Measurements from ENCODE around the gene CXCL16. TPM values are rescaled to one million over a fixed set of nuclear protein-coding genes. Genes with fewer than 3 reads are reported as not detected.

Gene CXCL16
- total RNA-seq, 1 experiment from 2014 or later = 44.8 TPM

GRCh38 chr17:4769628-4770027, 29.9 kb upstream of the CXCL16 start:
- TF ChIP-seq EGR1 (IDR thresholded peaks at IDR 0.05; ENCODE audit: low read depth) (no peak), EZH2phosphoT487 (IDR thresholded peaks at IDR 0.05; ENCODE audit: borderline replicate concordance) (no peak), JUND (IDR thresholded peaks at IDR 0.05) (no peak), SP1 (IDR thresholded peaks at IDR 0.05; ENCODE audit: low read depth) (no peak), POLR2AphosphoS5 (IDR thresholded peaks at IDR 0.05; ENCODE audit: low read depth, low read length) (no peak), ZFX (IDR thresholded peaks at IDR 0.05) (no peak), RAD21 (IDR thresholded peaks at IDR 0.05; ENCODE audit: low read depth) (no peak), CBX3 (IDR thresholded peaks at IDR 0.05; ENCODE audit: low read depth) (no peak), ZNF274 (IDR thresholded peaks at IDR 0.05; ENCODE audit: low read depth, low read length) (no peak)
- Histone ChIP-seq H3K4me3 (replicated peaks in 1 of 2; ENCODE audit: low read depth in 1 of 2, low read length in 2 of 2) (no peak overlapping the region), H3K79me2 (ENCODE audit: insufficient read depth, low read length) (no peaks in the 10 kb centered on the region), H3K36me3 (ENCODE audit: control insufficient read depth in 1 of 2, insufficient read depth in 2 of 2, low read length in 2 of 2) (no peaks in the 10 kb centered on the region), H2AFZ (ENCODE audit: low read depth, low read length, poor library complexity, severe bottlenecking) (no peak overlapping the region), H3K4me2 (ENCODE audit: low read length) (peak overlapping the region; percentile 35), H3K9me3 (ENCODE audit: control insufficient read depth in 1 of 2, insufficient read depth in 1 of 2, low read depth in 1 of 2, low read length in 2 of 2) (no peaks in the 10 kb centered on the region), H3K27ac (ENCODE audit: low read depth, low read length) (no peak overlapping the region), H4K20me1 (ENCODE audit: insufficient read depth) (no peaks in the 10 kb centered on the region), H3K4me1 (ENCODE audit: control insufficient read depth in 1 of 2, insufficient read depth in 2 of 2, low read length in 2 of 2) (peaks cover 5 to 16% of the 10 kb centered on the region in 2 experiments; a peak in 3 of 4 replicates), H3K9me2 (ENCODE audit: insufficient read depth) (no peaks in the 10 kb centered on the region), H3K27me3 (ENCODE audit: insufficient read depth, low read length) (no peaks in the 10 kb centered on the region), H3K9ac (ENCODE audit: low read length) (no peak overlapping the region)
- intact Hi-C loops (cut with micrococcal nuclease) = no loop called here
- BruUV-seq (replicated peaks) = no TSS peak
- DNase-seq (ENCODE audit: low read depth, low spot score) (no peak), ATAC-seq (no peak)
- RAD21 ChIA-PET (ENCODE audit: low non-redundant PET in 1 of 2, low total read pairs in 2 of 2, uncharacterized antibody in 2 of 2, unreplicated experiment in 2 of 2) = no interaction called here
- POLR2A ChIA-PET = no interaction called here
- CTCF ChIA-PET = no interaction called here

GRCh38 chr17:4768298-4768697, 28.6 kb upstream of the CXCL16 start:
- H4K20me1 ChIP-seq (ENCODE audit: insufficient read depth) = no peaks in the 10 kb centered on the region
- BruUV-seq (replicated peaks) = no TSS peak
- no peaks in the 10 kb centered on the region for H3K36me3 ChIP-seq (ENCODE audit: control insufficient read depth in 1 of 2, insufficient read depth in 2 of 2, low read length in 2 of 2)
- ChIA-PET RAD21 (ENCODE audit: low non-redundant PET in 1 of 2, low total read pairs in 2 of 2, uncharacterized antibody in 2 of 2, unreplicated experiment in 2 of 2) (no interaction called here), POLR2A (no interaction called here), CTCF (no interaction called here)
- H3K27me3 ChIP-seq (ENCODE audit: insufficient read depth, low read length) = no peaks in the 10 kb centered on the region
- no peak for ATAC-seq
- no peak overlapping the region for H3K9ac ChIP-seq (ENCODE audit: low read length)
- peaks cover 5 to 16% of the 10 kb centered on the region in 2 experiments; a peak in 3 of 4 replicates for H3K4me1 ChIP-seq (ENCODE audit: control insufficient read depth in 1 of 2, insufficient read depth in 2 of 2, low read length in 2 of 2)
- intact Hi-C loops (cut with micrococcal nuclease) = no loop called here
- no peak for DNase-seq (ENCODE audit: low read depth, low spot score)
- no peak overlapping the region for H3K27ac ChIP-seq (ENCODE audit: low read depth, low read length)
- no peaks in the 10 kb centered on the region for H3K79me2 ChIP-seq (ENCODE audit: insufficient read depth, low read length)
- H3K9me3 ChIP-seq (ENCODE audit: control insufficient read depth in 1 of 2, insufficient read depth in 1 of 2, low read depth in 1 of 2, low read length in 2 of 2) = no peaks in the 10 kb centered on the region
- no peaks in the 10 kb centered on the region for H3K9me2 ChIP-seq (ENCODE audit: insufficient read depth)
- TF ChIP-seq SRF (IDR thresholded peaks at IDR 0.05; ENCODE audit: low read depth) (no peak), POLR2AphosphoS5 (IDR thresholded peaks at IDR 0.05; ENCODE audit: low read depth, low read length) (no peak), RAD21 (IDR thresholded peaks at IDR 0.05; ENCODE audit: low read depth) (no peak), EZH2phosphoT487 (IDR thresholded peaks at IDR 0.05; ENCODE audit: borderline replicate concordance) (no peak), YY1 (IDR thresholded peaks at IDR 0.05; ENCODE audit: extremely low read depth, insufficient replicate concordance, low read depth, low read length) (no peak), ZNF274 (IDR thresholded peaks at IDR 0.05; ENCODE audit: low read depth, low read length) (no peak), CTCF (IDR thresholded peaks at IDR 0.05 in 2 of 3, conservative IDR thresholded peaks at IDR 0.05 in 1 of 3; ENCODE audit: borderline replicate concordance in 1 of 3, insufficient read depth in 1 of 3, low read depth in 2 of 3, low read length in 2 of 3) (no peak), TCF7L2 (IDR thresholded peaks at IDR 0.05; ENCODE audit: borderline replicate concordance, extremely low read depth, insufficient read depth, insufficient read length) (no peak), JUND (IDR thresholded peaks at IDR 0.05) (no peak), SIN3A (IDR thresholded peaks at IDR 0.05; ENCODE audit: low read depth) (no peak)
- no peak overlapping the region for H3K4me2 ChIP-seq (ENCODE audit: low read length)
- H3K4me3 ChIP-seq (replicated peaks in 1 of 2; ENCODE audit: low read depth in 1 of 2, low read length in 2 of 2) = no peak overlapping the region
- H2AFZ ChIP-seq (ENCODE audit: low read depth, low read length, poor library complexity, severe bottlenecking) = no peak overlapping the region
